Kidney glomerular epithelial cell (primary cell): ENCODE measurements around the gene ZNF778.
"Not testable (repeated sequence)": the region's sequence is repeated elsewhere in the genome, so short reads cannot be mapped to it uniquely, and the experiment has no call there.

Source experiments
- DNase-seq: peaks from one replicate; lab custom pipeline; 2025; lab: John Stamatoyannopoulos, UW

The ZNF778 gene

DNA sequence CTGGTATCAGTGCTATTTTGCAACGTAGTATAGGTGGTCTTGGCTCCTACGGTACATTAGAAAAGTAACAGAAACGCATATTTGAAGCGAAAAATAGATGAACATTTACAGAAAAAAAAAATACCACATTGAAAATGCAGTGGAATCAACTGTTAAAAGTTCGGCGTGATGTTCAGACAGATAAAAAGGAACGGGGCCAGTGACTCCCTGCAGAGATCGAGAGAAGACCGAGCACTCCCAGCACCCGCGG lies 440 bp upstream of the ZNF778 start:
- no peak for DNase-seq

DNA sequence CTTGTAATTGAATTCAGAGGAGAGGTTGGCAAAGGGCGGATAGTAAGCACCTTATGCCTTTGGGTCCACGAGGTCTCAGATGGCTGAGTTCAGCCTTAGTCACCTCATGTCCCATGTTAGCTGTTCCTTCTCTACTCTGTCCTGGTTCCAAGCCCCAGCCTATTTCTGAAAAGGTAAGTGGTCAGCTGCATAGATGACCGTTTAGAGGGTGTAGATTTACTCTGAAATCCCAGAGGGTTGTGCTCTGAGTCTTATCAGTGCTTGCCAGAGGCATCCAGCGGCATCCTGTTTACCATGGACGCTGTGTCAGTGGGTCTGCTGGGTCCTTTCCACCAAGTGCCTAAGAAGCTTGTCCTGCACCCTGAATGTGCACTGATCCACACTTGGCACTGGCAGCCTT lies 1.9 kb downstream of the ZNF778 start:
- no peak for DNase-seq

DNA sequence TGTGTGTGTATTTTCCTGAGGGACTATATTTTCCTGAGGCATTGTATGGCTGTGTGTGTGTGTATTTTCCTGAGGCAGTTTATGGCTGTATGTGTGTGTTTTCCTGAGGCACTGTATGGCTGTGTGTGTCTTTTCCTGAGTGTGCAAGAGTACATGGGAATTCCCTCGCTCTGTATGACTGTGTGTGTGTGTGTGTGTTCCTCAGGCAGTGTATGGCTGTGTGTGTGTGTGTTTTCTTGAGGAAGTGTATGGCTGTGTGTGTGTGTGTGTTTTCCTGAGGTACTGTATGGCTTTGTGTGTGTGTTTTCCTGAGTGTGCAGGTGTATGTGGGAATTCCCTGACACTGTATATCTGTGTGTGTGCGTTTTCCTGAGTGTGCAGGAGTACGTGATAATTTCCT lies 4.1 kb downstream of the ZNF778 start:
- DNase-seq = no peak

DNA sequence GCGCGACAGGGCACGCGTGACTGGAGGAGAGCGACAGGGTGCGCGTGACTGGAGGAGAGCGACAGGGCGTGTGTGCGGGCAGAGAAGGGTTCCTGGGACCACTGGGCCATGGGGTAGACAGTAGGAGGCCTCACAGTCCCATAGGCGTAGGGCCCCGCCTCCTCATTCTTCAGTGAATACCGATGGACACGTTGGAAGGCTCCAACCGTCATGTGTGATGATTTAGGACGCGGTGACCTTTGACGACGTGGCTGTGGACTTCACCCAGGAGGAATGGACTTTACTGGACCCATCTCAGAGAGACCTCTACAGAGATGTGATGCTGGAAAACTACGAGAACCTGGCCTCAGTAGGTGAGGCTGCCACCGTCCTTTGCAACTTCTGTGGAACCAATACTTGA lies 5.4 kb downstream of the ZNF778 start:
- no peak for DNase-seq

DNA sequence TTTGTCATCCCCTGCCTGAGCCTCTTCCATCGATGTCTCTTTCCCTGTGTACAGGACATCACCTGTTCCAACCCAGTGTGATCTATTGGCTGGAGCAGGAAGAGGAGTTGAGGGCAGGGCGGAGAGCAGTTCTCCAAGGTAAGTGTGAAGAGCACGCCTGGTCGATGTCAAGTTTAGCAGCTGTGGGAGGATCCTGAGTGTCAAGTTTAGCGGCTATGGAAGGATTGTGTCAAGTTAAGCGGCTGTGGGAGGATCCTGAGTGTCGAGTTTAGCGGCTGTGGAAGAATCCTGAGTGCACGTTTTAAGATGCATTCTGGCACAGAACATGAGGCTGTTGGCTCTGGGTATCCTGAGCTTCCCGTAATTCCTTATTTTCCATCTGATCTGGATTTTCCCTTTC lies 7.2 kb downstream of the ZNF778 start:
- no peak for DNase-seq

DNA sequence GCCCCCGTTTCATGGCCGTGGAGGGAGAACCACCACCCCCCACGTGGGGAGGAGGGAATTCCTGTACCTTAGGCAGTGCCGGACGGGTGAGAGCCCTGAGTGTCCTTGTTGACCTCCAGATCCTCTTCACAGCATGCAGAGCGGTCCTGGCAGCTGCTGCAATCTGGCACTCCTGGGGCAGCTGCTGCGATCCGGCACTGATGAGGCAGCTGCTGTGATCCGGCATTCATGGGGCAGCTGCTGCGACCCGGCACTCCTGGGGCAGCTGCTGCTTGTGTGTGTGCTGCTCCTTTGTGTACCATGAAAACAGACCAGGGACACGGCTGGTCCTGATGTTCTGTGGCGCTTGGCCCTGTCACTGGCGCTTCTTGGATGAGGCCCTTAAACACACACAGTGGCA lies 12.8 kb downstream of the ZNF778 start:
- DNase-seq = no peak

DNA sequence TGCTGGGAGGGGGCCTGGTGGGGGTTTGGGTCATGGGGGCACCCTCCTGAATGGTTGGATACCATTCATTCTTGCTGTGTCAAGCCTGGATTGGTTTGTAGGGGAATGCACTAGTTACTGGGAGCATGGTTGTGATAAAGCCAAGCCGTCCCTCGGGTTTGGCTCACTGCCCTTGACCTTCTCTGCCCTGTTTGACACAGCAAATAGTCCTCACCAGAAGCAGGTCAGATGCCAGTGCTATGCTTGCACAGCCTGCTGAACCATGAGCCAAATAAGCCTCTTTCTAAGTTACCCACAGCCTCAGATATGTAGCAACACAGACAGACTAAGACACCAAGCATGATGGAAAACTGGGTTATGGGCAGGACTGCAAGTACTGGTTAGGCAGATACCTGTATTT lies 14.6 kb downstream of the ZNF778 start:
- DNase-seq = no peak

DNA sequence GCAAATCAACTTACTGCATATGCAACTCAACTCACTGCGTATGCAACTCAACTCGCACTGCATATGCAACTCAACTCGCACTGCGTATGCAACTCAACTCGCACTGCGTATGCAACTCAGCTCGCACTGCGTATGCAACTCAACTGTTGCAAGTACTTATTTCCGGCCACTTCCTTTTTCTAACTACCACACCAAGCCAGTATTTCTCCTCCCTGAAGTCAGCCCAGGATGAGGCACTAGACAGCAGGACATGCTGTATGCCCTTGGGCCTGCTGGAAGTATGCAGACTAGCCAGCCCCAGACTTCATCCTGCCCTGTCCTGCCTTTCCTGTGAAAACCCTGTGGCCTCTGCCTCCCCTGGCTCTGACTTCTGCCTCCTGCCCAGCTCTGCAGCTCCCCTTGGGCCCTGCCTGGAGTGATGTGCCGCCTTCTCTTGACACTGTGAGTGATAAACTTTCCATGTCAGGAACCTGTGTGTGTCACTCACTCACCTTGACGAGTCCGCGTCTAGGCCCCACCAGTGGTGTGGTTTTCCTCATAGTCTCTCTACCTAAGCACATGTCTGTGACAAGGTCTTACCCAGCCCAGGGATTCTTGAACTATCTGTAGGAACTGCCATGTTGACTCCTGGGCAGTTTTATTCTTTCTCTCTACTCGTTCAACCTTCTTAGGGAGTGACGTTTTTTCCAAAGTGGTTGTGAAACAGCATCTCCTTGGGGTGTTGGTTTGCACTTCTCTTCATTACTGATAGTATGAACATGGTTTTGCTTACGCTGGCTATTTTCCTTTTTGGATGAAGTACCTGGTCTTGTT lies 16.4 kb downstream of the ZNF778 start:
- DNase-seq = no peak

DNA sequence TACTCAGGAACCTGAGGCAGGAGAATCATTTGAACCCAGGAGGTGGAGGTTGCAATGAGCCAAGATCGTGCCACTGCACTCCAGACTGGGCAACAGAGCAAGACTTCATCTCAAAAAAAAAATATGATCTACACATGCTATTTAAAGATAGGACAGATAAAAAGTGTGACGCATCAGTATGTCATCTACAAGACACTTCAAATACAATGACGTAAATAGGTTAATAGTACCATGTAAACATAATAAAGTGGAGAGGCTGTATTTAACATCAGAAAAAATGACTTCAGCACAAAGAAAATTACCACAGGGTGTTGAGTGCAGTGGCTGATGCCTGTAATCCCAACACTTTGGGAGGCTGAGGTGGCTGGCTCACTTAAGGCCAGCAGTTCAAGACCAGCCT lies 20.2 kb downstream of the ZNF778 start:
- no peak for DNase-seq

DNA sequence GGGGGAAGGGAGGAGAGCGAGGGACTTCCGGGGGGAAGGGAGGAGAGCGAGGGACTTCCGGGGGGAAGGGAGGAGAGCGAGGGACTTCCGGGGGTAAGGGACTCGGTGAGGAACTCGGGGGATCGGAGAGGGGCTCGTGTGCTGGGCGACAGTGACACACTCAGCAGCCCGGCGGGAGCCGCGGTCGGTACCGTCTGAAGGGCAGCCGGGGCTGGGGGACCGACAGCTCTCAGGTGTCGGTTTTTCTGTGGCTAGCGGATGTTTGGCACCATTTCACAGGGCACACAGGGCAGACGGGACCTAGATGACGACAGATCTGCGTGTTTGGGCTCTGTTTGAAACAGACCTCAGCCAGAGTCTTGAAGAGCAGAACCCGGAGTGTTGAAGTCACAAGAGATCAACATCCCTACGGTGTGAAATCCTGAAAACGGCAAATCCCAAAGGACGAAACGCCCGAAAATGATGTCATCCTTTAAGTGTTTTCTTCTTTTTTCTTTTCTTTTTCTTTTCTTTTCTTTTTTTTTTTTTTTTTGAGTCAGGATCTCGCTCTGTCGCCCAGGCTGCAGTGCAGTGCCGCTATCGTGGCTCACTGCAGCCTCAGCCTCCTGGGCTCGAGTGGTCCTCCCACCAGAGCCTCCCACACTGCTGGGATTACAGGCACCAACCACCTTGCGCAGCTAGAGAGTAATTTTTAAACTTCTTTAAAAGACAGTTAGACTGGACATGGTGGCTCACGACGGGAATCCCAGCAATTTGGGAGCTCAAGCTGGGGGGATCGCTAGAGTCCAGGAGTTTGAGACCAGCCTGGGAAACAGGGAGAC lies 23.9 kb downstream of the ZNF778 start:
- DNase-seq = peak; percentile 34

DNA sequence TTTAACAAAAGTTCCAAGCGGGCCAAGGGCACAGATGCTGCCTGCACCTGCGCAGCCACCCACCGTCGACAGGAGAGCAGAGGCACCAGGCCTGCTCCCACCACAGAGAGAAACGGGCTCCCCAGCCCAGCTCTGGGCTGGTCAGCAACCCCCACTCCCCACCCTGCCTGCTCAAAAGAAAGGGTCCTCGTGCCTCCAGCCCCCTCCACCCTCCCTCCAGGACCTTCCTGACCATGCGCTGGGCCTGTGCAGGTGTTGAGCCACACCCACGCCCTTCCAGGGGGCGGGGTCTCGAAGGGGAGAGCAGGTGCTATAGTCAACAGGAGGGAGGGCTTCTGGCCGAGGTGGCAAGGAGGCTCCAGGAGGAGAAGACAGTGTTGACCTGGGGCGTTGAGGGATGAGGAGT lies 25.3 kb downstream of the ZNF778 start:
- DNase-seq = no peak

DNA sequence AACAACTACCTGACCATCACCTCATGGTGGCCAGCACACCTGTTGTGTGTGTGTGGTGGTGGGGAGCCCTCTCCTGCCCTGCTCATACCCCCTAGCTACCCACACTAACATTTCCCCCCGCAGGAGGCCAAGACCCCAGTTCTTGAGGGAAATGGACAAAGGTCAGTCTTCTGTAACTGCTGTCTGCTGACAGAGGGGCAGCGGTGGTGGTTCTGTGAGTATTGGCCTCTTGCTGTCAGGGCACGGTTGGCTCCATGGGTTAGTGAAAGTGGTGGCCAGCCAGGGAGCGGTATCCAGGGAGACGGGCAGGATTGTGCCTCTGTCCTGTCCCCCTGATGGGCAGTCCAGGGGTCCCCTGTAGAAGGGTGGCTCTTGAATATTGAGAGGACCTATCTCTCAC lies 26.2 kb downstream of the ZNF778 start:
- DNase-seq = no peak

DNA sequence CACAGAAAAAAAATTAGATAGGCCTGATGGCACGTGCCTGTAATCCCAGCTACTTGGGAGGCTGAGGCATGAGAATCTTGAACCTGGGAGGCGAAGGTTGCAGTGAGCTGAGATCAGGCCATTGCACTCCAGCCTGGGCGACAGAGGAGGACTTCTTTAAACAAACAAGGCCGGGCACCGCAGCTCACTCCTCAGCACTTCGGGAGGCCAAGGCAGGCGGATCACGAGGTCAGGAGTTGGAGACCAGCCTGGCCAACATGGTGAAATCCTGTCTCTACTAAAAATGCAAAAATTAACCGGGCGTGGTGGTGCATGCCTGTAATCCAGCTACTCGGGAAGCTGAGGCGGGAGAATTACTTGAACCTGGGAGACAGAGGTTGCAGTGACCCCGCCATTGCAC lies 26.8 kb downstream of the ZNF778 start:
- not testable (repeated sequence) for DNase-seq

DNA sequence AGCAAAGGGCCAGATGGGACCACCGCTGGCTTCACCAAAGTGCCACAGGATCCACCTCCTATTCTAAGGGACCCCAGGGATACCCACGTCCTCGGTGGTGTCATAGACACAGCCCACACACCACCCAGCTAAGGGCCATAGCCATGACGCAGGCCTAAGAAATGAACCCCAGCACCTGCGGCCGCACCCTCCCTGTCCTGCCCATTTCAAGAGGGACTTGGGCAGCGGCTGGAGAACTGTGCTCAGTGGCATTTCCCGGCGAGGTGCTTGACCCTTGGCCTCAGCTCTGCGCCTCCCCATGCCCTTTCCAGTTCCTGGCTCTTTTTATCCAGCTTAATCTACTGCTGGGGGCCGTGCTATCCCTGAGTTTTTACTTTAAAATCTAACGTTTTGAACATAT lies 27.3 kb downstream of the ZNF778 start:
- no peak for DNase-seq

DNA sequence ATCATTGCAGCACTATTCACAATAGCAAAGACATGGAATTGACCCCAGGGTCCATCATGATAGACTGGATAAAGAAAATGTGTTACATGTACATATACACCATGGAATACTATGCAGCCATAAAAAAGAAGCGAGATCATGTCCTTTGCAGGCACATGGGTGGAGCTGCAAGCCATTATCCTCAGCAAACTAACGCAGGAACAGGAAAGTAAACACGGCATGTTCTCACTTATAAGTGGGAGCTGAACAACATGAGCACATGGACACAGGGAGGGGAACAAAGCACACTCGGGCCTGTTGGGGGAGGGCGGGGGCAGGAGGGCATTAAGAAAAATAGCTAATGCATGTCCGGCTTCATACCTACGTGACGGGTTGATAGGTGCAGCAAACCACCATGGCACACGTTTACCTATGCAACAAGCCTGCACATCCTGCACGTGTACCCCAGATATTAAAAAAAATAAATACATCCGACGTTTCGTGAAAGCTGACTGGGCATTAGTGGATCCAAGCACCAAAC lies 28.9 kb downstream of the ZNF778 start:
- DNase-seq = no peak

DNA sequence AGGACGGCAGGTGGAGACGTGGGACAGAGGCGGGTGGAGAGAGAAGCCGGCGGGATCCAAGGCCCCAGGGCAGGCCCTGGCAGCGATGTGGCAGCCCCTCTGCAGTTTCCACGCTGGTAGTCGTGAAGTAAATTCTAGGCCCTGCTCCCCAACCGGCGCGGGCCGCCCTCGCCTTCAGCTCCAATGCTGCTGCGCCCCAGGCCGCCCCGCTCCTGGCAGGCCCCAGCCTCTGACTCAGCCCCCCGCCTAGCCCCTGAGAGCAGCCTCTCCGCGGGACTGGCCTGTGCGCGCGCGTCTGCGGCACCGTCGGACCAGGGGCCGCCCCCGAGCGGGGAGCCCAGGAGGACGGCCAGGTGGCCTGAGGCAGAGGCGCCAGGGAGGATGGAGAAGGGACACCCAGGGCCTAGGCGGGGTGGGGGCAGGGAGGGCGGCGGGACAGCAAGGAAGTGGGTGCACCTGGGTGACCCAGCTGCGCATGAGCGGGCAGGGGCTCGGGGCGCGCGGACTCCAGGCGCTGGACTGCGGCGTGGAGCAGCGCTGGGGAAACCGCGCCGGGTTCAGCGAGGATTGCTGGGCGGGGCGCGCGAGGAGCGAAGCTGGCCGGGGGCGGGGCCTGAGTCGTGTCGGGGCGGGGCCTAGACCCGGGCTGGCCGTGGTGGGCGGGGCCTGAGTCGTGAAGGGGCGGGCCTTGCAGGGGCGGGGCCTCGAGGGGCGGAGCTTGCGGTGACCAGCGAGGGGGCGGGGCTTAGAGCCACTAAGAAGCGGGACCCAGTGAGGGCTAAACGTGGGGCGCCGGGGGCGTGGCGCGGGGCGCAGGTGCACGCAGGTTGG lies 29.6 kb downstream of the ZNF778 start:
- peak; percentile 74 for DNase-seq

DNA sequence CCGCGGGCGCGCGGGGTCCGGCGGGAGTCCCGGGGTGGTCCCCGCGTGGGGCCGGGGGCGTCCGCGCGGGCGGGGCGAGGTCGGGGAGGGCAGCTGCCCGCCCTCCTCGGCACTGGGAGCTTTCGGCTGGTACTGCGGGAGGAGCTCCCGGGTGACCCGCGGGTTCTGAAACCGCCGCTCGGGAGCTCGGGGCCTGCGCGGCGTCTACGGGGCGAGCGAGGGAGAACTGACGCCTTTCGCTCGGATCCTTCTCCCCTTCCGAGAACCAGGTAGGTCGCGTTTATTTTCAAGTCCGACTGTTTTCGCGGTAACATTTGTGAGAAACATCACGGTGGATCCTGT lies 30.2 kb downstream of the ZNF778 start:
- DNase-seq = not testable (repeated sequence)

DNA sequence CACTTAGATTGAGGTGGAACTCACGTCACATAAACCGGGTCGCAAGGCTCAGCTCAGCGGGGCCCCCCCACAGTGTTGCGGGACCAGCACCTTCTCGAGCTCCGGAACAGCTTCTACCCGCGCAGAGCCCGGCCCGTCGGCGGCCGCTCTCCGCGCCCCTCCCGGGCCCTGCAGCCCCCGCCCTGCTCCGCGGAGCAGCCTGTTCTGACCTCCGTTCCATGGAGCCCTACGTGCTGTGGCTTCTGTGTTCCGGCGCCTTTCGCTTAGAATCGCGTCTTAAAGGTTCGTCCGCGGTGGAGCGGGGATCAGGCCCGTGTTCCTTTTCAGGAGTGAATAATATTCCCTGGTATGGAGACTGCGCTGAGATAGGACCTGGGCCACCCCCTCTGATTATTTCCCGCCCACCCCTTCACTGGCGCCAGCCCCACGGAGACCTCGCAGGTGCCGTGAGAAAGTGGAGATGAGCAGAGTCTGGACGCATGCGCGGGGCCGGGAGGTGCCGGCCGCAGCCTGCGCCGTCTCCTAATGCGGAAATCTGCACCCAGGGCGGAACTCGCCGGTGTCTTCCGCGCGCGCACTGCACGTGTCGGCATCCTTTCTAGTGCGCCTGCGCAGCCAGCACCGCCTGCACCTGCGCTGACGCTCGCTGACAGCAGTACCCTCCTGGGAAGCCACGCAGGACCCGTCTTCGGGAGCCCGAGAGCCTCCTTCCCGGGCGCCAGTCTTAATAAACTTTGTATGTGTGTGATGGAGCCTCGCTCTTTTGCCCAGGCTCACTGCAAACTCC lies 30.9 kb downstream of the ZNF778 start:
- no peak for DNase-seq

DNA sequence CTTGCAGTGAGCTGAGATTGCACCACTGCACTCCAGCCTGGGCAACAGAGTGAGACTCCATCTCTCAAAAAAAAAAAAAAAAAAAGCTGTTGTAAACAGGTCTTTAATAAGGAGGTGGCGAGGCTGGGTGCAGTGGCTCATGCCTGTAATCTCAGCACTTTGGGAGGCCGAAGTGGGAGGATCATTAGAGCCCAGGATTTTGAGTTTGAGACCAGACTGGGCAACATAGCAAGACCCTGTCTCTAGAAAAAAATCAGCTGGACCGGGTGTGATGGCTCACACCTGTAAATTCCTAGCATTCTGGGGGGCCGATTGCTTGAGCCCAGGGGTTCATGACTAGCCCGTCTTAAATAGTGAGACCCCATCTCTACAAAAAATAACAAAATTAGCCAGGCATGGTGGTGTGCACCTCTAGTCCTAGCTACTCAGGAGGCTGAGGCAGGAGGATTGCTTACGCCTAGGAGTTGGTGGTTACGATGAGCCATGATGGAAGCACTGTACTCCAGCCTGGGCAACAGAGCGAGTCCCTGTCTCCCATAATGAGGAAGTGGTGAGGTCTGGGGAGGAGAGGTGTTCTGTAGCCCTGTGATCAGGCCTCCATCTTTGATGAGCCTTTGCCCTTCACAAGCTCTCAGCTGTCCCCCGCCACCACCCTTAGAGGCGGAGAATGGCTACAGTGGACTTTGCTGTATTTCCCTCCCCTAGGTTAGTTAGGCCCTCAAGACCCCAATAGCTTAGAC lies 36.2 kb downstream of the ZNF778 start:
- no peak for DNase-seq

DNA sequence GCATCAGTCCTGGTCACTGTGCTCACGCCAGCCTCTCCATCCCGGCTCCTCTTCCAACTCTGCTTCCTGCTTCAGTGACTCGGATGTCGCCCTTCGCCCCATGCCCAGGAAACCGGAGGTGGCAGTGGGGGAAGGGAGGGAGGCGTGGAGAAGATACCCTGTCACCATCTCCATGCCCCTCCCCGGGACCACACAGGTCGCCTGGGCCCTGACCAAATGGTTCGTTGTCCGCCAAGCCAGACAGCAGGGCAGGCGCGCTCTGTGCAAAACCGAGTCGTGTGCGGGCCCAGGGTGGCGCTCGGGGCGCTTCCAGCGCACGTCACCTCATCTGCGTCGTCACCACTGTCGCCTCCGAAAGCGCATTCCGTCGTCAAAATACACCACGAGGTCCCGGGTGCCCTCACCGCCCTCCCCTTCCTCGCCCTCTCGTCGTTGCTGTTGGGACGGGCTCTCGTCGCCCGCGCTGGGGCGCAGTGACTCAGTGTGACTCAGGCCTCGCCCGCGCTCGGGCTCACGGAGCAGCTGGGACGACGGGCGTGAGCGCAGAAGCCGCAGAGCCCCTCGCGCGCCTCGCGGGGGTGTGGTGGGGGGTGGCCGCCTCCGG lies 39.2 kb downstream of the ZNF778 start:
- no peak for DNase-seq

DNA sequence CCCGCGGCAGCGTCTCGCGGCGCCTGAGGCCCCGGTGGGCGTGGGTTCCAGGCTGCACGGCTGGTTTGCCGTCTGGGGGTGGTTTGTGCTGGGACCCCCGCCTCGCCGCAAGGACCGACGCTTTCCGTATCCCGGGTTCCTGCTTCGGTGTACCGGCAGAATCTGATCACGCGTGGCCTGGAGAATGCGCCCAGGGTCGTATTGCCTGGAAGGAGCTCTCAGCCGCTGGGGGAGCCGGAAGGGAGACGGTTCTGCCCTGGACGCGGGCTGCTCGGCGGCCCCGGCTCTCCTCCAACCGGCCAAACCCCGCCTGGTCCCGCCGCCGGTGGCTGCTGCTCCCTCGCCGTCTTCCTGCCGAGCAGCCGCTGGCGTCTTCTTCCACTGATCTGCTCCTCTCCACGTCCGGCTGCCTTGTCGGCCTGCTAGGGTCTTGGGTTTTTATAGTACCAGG lies 39.8 kb downstream of the ZNF778 start:
- DNase-seq = no peak
